Smooth muscle cell (in vitro differentiated cells): Measurements from ENCODE around the gene RNF220. TPM values are rescaled to one million over a fixed set of nuclear protein-coding genes. Genes with fewer than 3 reads are reported as not detected.

Experiments used
- DNase-seq: peaks from one replicate; lab custom pipeline; 2025; ENCODE audit not compliant: unreplicated experiment; lab: John Stamatoyannopoulos, UW
- H2AFZ ChIP-seq: fragments of 200-600 bp; sonication (generic); 2 replicates; pipeline ENCODE4 v1.6.0; 2016; ENCODE audit warnings: antibody characterized with exemption, low read depth, mild to moderate bottlenecking
- H3F3A ChIP-seq: fragments of 200-600 bp; sonication (generic); 2 replicates; pipeline ENCODE4 v1.6.0; 2017; ENCODE audit warnings: antibody characterized with exemption, low read depth
- H3K27ac ChIP-seq: fragments of 200-600 bp; sonication (generic); 2 replicates; pipeline ENCODE4 v1.5.1; 2016; ENCODE audit warnings: low read depth, mild to moderate bottlenecking
- H3K27me3 ChIP-seq: fragments of 200-600 bp; sonication (generic); 2 replicates; pipeline ENCODE4 v1.6.1; 2016; ENCODE audit warnings: low read depth, mild to moderate bottlenecking
- H3K36me3 ChIP-seq: fragments of 200-600 bp; sonication (generic); 2 replicates; pipeline ENCODE4 v1.5.1; 2016; ENCODE audit warnings: low read depth
- H3K4me1 ChIP-seq: fragments of 200-600 bp; sonication (generic); 2 replicates; pipeline ENCODE4 v1.5.1; 2016; ENCODE audit warnings: low read depth
- H3K4me2 ChIP-seq: fragments of 200-600 bp; sonication (generic); 2 replicates; pipeline ENCODE4 v1.6.0; 2016; ENCODE audit warnings: mild to moderate bottlenecking
- H3K4me3 ChIP-seq: fragments of 200-600 bp; sonication (generic); 2 replicates; pipeline ENCODE4 v1.5.1; 2016; ENCODE audit warnings: mild to moderate bottlenecking
- H3K79me2 ChIP-seq: fragments of 200-600 bp; sonication (generic); 2 replicates; pipeline ENCODE4 v1.6.0; 2016; ENCODE audit warnings: low read depth, mild to moderate bottlenecking
- H3K9ac ChIP-seq: fragments of 200-600 bp; sonication (generic); 2 replicates; pipeline ENCODE4 v1.6.0; 2016; ENCODE audit warnings: low read depth
- H3K9me3 ChIP-seq: fragments of 200-600 bp; sonication (generic); replicated peaks from 2 replicates; pipeline ENCODE4 v1.5.1; 2016; ENCODE audit warnings: low read depth
- H4K20me1 ChIP-seq: fragments of 200-600 bp; sonication (generic); 2 replicates; pipeline ENCODE4 v1.6.0; 2016; ENCODE audit warnings: low read depth
- CTCF ChIP-seq: fragments of 200-600 bp; sonication (generic); IDR thresholded peaks from 2 replicates; pipeline ENCODE4 v1.5.1; 2017; ENCODE audit warnings: borderline replicate concordance, mild to moderate bottlenecking, antibody characterized with exemption; ENCODE audit not compliant: insufficient read depth, poor library complexity, severe bottlenecking
- WGBS: methylation state at CpG from one replicate; pipeline ENCODE4 v1.1.7; 2016; ENCODE audit warnings: low lambda C conversion rate; 5-methylcytosine and 5-hydroxymethylcytosine counted together
- polyA plus RNA-seq: library from polyadenylated mRNA; unstranded; fragments of >200 nt; fragmentation: Nextera tagmentation; extraction: Ambion mirVana; gene quantifications from 2 replicates; pipeline ENCODE4 v1.2.1, GENCODE V29; 2016
- total RNA-seq: library from RNA; depleted of rRNA; stranded (reverse); fragments of >200 nt; gene quantifications from 2 replicates; pipeline ENCODE4 v1.2.3, GENCODE V29; 2014

The RNF220 gene
- total and polyA plus RNA-seq, 2 experiments from 2014 or later: 65.8 to 71.1 TPM

- DNase-seq: no peak
- Histone ChIP-seq H3K27ac (peak overlapping the region; percentile 91), H3K9me3 (no peaks in the 10 kb centered on the region), H3K4me2 (peak overlapping the region; percentile 81), H3K79me2 (no peaks in the 10 kb centered on the region), H3K4me1 (peaks cover 28% of the 10 kb centered on the region), H3K9ac (peak overlapping the region; percentile 84), H4K20me1 (no peaks in the 10 kb centered on the region), H3K4me3 (peak overlapping the region; percentile 26), H2AFZ (peak overlapping the region; percentile 5), H3K36me3 (no peaks in the 10 kb centered on the region), H3K27me3 (no peaks in the 10 kb centered on the region), H3F3A (peaks cover 6% of the 10 kb centered on the region)
- 44% methylated on average over 5 of the region's 5 CpGs for WGBS
- TF ChIP-seq CTCF: no peak
These were observed 80.9 kb downstream of the RNF220 start for GRCh38 chr1:44485934-44486460.

- Histone ChIP-seq H2AFZ (no peak overlapping the region), H3K4me2 (no peak overlapping the region), H3K4me3 (no peak overlapping the region), H3K9ac (no peak overlapping the region), H3K36me3 (no peaks in the 10 kb centered on the region), H3K27ac (no peak overlapping the region), H3K4me1 (peaks cover 20% of the 10 kb centered on the region), H3K79me2 (no peaks in the 10 kb centered on the region), H3K9me3 (no peaks in the 10 kb centered on the region), H4K20me1 (no peaks in the 10 kb centered on the region), H3K27me3 (peaks cover 6% of the 10 kb centered on the region), H3F3A (peaks cover 3% of the 10 kb centered on the region)
- no peak for DNase-seq
- no peak for TF ChIP-seq CTCF
- WGBS: 88% methylated on average over 5 of the region's 5 CpGs
These were observed 84.4 kb downstream of the RNF220 start for GRCh38 chr1:44489481-44489880.

GRCh38 chr1:44496541-44497171 is 91.6 kb downstream of the RNF220 start:
- peaks cover 14% of the 10 kb centered on the region for H3K4me1 ChIP-seq
- no peaks in the 10 kb centered on the region for H4K20me1 ChIP-seq
- no peak for TF ChIP-seq CTCF
- no peaks in the 10 kb centered on the region for H3F3A ChIP-seq
- DNase-seq: no peak
- no peaks in the 10 kb centered on the region for H3K79me2 ChIP-seq
- H3K36me3 ChIP-seq: no peaks in the 10 kb centered on the region
- WGBS: 89% methylated on average over 6 of the region's 6 CpGs
- no peak overlapping the region for H3K27ac ChIP-seq
- no peak overlapping the region for H3K9ac ChIP-seq
- H3K4me2 ChIP-seq: no peak overlapping the region
- peaks cover 71% of the 10 kb centered on the region for H3K27me3 ChIP-seq
- no peaks in the 10 kb centered on the region for H3K9me3 ChIP-seq
- no peak overlapping the region for H3K4me3 ChIP-seq
- no peak overlapping the region for H2AFZ ChIP-seq
